Activated naive CD8-positive, alpha-beta T cell (primary cell): ENCODE measurements around the gene DHRS3.
"Not testable (repeated sequence)": the region's sequence is repeated elsewhere in the genome, so short reads cannot be mapped to it uniquely, and the experiment has no call there.

Experiments
- H3K27ac Mint-ChIP-seq: one replicate; pipeline ENCODE4 v1.8.0; 2021; ENCODE audit warnings: mixed read lengths
- H3K27me3 Mint-ChIP-seq: one replicate; pipeline ENCODE4 v1.8.0; 2021; ENCODE audit warnings: mixed read lengths
- H3K36me3 Mint-ChIP-seq: one replicate; pipeline ENCODE4 v1.8.0; 2021; ENCODE audit warnings: mixed read lengths
- H3K4me1 Mint-ChIP-seq: one replicate; pipeline ENCODE4 v1.8.0; 2021; ENCODE audit warnings: low read depth, mixed read lengths
- H3K4me3 Mint-ChIP-seq: one replicate; pipeline ENCODE4 v1.8.0; 2021; ENCODE audit warnings: mild to moderate bottlenecking, mixed read lengths
- H3K9me3 Mint-ChIP-seq: one replicate; pipeline ENCODE4 v1.8.0; 2021; ENCODE audit warnings: low read depth, mixed read lengths

DHRS3 gene

GRCh38 chr1:12570291-12570690, 47.7 kb downstream of the DHRS3 start:
- Mint-ChIP-seq H3K4me1 (peaks cover 5% of the 10 kb centered on the region), H3K36me3 (peaks cover 4% of the 10 kb centered on the region), H3K4me3 (no peak overlapping the region), H3K27ac (peak overlapping the region; percentile 34), H3K9me3 (no peaks in the 10 kb centered on the region), H3K27me3 (no peaks in the 10 kb centered on the region)

DNA sequence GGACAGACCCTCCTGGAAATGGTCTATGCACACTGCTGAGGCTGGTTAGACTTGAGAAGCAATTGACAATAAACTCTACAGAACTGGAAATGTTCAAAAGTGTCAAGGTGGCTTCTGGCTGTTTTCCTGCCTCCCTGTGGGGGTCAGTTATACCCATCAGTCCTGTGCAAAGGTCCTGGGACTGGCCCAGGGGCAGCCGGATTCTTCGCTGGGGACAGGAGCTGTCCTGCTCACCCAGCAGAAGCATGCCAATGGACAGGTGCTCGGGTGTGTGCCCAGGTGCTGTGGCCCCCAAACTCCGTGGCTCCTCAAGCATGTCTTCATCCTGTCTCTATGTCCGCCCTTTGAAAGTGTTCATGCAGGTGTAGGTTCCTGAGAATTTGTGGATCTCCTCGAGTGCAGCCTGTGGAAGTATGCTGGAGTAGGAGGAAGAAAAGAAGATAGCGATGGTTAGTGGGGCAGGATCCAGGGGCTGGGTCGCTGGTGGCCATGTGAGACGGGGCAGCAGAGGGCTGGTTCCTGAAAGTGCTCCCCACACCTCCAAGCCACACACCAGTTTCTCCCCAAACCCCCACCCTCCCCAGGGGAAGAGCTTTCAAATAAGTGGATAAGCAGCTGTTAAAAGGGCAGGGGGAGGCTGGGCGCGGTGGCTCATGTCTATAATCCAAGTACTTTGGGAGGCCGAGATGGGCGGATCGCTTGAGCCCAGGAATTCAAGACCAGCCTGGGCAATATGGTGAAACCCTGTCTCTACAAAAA, 49.8 kb downstream of the DHRS3 start:
- Mint-ChIP-seq H3K4me1 (peaks cover 5% of the 10 kb centered on the region), H3K4me3 (no peak overlapping the region), H3K36me3 (peaks cover 11% of the 10 kb centered on the region), H3K9me3 (no peaks in the 10 kb centered on the region), H3K27me3 (no peaks in the 10 kb centered on the region), H3K27ac (peak overlapping the region; percentile 67)

DNA sequence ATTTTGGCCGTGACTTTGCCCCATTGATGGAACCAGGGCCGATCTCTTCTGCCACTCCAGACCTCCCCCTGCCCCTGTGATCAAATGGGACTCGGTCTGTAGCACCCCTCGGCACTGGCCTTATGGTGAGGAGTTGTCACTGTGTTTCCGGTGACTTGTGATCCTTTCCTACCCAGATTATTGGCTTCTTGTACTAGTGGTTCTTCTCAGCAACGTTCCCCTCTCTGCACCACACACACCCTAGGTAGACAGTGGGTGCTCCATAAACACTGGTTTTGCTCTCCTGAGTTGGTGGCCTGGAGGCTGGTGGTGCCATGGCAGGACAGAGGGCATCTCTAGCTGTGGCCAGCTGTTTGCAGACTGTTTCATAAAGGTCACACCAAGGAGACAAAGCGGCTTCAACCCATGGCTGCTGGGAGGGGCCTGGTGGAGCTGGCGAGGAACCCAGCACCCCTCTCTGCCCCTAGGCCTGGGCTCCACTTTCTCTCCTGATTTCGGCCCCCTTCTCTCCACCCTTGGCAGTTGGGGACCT, 50.7 kb downstream of the DHRS3 start:
- no peak overlapping the region for H3K4me3 Mint-ChIP-seq
- no peaks in the 10 kb centered on the region for H3K4me1 Mint-ChIP-seq
- H3K9me3 Mint-ChIP-seq = peaks cover 7% of the 10 kb centered on the region
- no peaks in the 10 kb centered on the region for H3K27me3 Mint-ChIP-seq
- H3K27ac Mint-ChIP-seq = peak overlapping the region; percentile 73
- peaks cover 15% of the 10 kb centered on the region for H3K36me3 Mint-ChIP-seq

- peaks cover 16% of the 10 kb centered on the region for H3K36me3 Mint-ChIP-seq
- no peak overlapping the region for H3K4me3 Mint-ChIP-seq
- H3K27me3 Mint-ChIP-seq = no peaks in the 10 kb centered on the region
- H3K9me3 Mint-ChIP-seq = peaks cover 9% of the 10 kb centered on the region
- H3K27ac Mint-ChIP-seq = peak overlapping the region; percentile 73
- H3K4me1 Mint-ChIP-seq = no peaks in the 10 kb centered on the region
Observed at GRCh38 chr1:12566484-12567287, 51.3 kb downstream of the DHRS3 start.

DNA sequence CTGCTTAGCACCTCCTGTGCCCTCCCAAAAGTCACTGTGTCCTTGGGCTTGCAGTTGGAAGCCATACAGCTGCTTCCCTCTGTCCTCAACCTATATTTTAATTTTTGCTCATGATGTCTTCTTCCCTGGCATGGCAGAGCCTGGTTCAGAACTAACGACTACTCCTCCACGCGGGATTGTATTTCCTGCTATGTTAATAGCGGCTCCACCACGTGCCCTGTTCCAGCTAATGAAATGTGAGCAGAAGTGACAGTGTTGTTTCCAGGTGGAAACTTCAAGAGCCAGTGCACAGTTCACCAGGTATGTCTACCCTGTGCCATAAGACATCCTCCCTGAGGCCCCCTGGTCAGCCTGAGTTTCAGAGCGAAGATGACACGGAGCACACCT, 52.1 kb downstream of the DHRS3 start:
- no peaks in the 10 kb centered on the region for H3K27me3 Mint-ChIP-seq
- H3K27ac Mint-ChIP-seq = no peak overlapping the region
- peaks cover 16% of the 10 kb centered on the region for H3K36me3 Mint-ChIP-seq
- no peaks in the 10 kb centered on the region for H3K4me1 Mint-ChIP-seq
- H3K9me3 Mint-ChIP-seq = peaks cover 9% of the 10 kb centered on the region
- H3K4me3 Mint-ChIP-seq = no peak overlapping the region

- H3K4me1 Mint-ChIP-seq = no peaks in the 10 kb centered on the region
- H3K9me3 Mint-ChIP-seq = peaks cover 9% of the 10 kb centered on the region
- H3K36me3 Mint-ChIP-seq = peaks cover 16% of the 10 kb centered on the region
- no peak overlapping the region for H3K4me3 Mint-ChIP-seq
- H3K27me3 Mint-ChIP-seq = no peaks in the 10 kb centered on the region
- H3K27ac Mint-ChIP-seq = no peak overlapping the region
Observed at GRCh38 chr1:12565094-12565965, 52.7 kb downstream of the DHRS3 start.

GRCh38 chr1:12564251-12564650, 53.8 kb downstream of the DHRS3 start:
- not testable (repeated sequence) for H3K9me3 Mint-ChIP-seq, H3K4me3 Mint-ChIP-seq, H3K27me3 Mint-ChIP-seq, H3K27ac Mint-ChIP-seq, H3K4me1 Mint-ChIP-seq
- H3K36me3 Mint-ChIP-seq = peaks cover 16% of the 10 kb centered on the region

DNA sequence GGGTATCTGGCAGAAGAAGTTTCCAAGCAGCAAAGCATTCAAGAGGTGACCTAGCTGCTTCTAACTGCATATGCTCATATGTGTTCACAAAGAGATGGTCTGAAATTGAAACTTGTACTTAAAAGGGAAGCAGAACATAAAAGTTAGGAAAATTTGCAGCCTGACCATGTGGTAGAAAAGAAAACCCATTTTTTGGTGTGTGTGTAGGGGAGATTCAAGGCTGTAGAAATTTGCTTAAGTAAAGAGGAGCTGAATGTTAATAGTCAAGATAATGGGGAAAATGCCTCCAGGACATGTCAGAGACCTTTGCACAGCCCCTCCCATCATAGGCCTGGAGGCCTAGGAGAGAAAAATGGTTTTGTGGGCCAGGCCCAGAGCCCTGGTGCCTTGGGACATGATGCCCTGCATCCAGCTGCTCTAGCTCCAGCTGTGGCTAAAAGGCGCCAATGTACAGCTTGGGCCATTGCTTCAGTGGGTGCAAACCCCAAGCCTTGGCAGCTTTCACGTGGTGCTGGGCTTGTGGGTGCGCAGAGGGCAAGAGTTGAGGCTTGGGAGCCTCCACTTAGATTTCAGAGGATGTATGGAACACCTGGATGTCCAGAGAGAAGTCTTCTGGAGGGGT, 54.9 kb downstream of the DHRS3 start:
- H3K9me3 Mint-ChIP-seq = peaks cover 9% of the 10 kb centered on the region
- H3K27ac Mint-ChIP-seq = no peak overlapping the region
- no peaks in the 10 kb centered on the region for H3K27me3 Mint-ChIP-seq
- no peaks in the 10 kb centered on the region for H3K4me1 Mint-ChIP-seq
- peaks cover 14% of the 10 kb centered on the region for H3K36me3 Mint-ChIP-seq
- H3K4me3 Mint-ChIP-seq = no peak overlapping the region

GRCh38 chr1:12561121-12561520, 56.9 kb downstream of the DHRS3 start:
- H3K27ac Mint-ChIP-seq = no peak overlapping the region
- peaks cover 14% of the 10 kb centered on the region for H3K36me3 Mint-ChIP-seq
- no peaks in the 10 kb centered on the region for H3K27me3 Mint-ChIP-seq
- H3K4me1 Mint-ChIP-seq = peaks cover 3% of the 10 kb centered on the region
- no peak overlapping the region for H3K4me3 Mint-ChIP-seq
- peaks cover 9% of the 10 kb centered on the region for H3K9me3 Mint-ChIP-seq

DNA sequence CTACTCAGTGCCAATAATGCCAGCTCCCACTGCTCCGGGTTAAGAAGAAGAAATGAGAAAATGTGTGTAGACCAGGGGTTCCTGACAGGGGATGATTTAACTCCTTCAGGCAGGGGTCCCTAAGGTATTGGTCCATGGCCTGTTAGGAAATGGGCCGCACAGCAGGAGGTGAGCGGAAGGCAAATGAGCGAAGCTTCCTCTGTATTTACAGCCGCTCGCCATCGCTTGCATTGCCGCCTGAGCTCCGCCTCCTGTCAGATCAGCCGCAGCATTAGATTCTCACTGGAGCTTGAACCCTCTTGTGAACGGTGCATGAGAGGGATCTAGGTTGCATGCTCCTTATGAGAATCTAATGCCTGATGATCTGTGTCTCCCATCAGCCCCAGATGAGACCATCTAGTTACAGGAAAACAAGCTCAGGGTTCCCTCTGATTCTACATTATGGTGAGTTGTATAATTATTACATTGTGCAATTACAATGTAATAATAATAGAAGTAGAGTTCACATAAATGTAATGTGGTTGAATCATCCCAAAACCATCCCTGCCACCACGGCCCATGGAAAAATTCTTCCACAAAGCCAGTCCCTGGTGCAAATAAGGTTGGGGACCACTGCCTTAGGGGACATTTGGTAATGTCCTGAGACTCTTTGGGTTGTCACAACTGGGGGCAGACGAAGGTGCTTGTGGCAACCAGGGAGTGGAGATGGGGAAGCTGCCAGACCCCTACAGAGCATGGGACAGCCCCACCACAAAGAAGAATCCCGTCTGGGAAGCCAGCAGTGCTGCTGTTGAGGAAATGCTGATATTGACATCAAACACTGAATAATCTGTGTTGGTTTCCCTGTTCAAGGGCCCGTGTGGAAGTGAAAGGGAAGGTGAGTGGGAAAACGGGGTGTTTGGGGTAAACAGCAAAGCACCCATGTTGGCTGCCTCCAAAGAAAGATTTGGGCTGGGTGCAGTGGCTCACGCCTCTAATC, 60.8 kb downstream of the DHRS3 start:
- peaks cover under 1% of the 10 kb centered on the region for H3K9me3 Mint-ChIP-seq
- no peak overlapping the region for H3K4me3 Mint-ChIP-seq
- H3K4me1 Mint-ChIP-seq = peaks cover 5% of the 10 kb centered on the region
- no peaks in the 10 kb centered on the region for H3K36me3 Mint-ChIP-seq
- no peak overlapping the region for H3K27ac Mint-ChIP-seq
- no peaks in the 10 kb centered on the region for H3K27me3 Mint-ChIP-seq

- Mint-ChIP-seq H3K36me3 (no peaks in the 10 kb centered on the region), H3K4me3 (no peak overlapping the region), H3K9me3 (no peaks in the 10 kb centered on the region), H3K27ac (no peak overlapping the region), H3K4me1 (peaks cover 5% of the 10 kb centered on the region), H3K27me3 (no peaks in the 10 kb centered on the region)
Observed at GRCh38 chr1:12556368-12556930, 61.6 kb downstream of the DHRS3 start.

DNA sequence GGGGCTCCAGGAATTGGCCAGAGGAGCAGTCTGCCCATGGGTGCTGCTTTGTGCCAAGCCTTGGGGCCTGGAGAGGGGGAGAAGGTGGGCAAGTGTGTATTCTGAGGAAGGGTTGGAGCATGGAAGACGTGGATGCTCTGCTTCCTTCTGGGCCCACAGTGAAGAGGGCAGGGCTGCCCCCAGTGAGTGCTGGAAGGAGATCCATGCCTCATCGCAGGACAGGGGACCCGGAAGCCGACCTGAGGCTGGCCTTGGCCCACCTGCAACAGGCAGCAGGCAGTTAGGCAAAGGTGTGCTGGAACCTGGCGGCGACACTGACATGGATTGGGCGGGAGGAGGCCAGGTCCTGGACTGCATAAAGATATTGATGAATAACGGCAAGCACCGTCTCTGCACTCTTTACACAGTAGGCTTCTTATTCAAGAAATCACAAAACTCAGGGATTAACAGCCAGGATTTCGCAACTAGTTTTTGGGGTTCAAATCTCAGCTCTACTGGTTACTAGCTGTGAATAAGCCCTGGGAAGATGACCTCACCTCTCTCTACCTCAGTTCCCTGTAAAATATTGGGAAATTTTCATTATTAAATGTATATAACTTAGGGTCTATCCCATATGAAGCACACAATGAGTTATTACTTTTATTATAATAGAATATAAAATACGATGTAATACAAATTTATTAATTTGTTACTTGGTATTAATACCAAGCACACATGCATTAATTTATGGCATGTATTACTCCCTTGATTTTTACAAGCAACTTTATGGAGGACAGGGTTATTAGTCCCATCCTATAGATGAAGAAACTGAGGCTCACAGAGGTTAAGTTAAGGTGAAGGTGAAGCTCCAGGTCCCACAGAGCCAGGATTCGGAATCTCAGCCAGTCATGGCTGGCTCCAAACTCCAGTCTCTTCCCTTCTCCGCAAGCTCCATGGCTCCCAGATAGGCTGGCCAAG, 62.3 kb downstream of the DHRS3 start:
- Mint-ChIP-seq H3K27me3 (no peaks in the 10 kb centered on the region), H3K27ac (no peak overlapping the region), H3K9me3 (no peaks in the 10 kb centered on the region), H3K4me1 (peaks cover 5% of the 10 kb centered on the region), H3K4me3 (no peak overlapping the region), H3K36me3 (no peaks in the 10 kb centered on the region)
